ENCODE results near the gene ACTR3C.
"Not testable (repeated sequence)": the region's sequence is repeated elsewhere in the genome, so short reads cannot be mapped to it uniquely, and the experiment has no call there.

ACTR3C gene

DNA sequence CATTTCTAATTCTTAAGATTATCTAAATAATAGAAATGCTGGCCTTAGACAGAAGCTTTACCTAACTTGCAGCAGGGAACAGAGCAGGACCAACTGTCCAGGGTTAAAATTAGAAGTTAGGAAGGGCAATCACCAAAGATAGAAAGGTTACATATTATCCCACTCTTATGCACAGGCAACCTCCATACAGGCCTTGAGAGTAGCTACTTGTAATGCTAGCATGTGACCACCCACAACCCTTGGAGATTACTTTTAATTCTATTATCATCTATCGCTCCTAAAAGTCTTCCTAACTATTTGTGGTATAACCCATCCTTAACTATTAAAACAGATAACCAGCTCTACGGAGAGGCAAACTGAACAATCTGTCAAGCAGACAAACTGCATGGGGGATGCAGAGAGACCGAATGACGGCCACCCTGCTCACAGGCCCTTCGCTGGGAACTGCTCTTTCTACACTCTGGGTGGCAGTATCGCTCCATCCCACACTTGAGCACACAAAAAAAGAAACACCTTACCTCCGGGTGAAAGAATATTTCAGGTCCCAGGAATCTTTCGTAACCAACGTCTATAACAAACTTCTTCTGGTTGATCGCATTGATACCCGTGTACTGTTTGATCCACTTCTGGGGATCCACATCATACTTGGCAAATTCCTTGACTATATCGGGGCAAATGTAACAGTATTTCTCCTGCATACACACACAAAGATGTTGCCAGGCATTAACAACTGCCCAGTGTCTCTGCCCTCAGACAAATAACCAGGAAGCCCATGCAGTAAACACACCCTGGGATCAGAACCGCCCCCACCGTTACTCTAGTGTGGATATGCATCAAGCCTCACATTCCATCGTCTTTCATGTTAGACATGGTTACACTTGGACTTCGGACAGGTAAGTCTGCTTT is 37.2 kb downstream of the ACTR3C start:
- in situ Hi-C loops (cut with HindIII; ENCODE audit: low sequenced_read_pairs); H3K4me3 ChIP-seq (ENCODE audit: low read depth, low read length); DNase-seq (ENCODE audit: low read depth): not testable (repeated sequence)
- TF ChIP-seq, protein P1, sequence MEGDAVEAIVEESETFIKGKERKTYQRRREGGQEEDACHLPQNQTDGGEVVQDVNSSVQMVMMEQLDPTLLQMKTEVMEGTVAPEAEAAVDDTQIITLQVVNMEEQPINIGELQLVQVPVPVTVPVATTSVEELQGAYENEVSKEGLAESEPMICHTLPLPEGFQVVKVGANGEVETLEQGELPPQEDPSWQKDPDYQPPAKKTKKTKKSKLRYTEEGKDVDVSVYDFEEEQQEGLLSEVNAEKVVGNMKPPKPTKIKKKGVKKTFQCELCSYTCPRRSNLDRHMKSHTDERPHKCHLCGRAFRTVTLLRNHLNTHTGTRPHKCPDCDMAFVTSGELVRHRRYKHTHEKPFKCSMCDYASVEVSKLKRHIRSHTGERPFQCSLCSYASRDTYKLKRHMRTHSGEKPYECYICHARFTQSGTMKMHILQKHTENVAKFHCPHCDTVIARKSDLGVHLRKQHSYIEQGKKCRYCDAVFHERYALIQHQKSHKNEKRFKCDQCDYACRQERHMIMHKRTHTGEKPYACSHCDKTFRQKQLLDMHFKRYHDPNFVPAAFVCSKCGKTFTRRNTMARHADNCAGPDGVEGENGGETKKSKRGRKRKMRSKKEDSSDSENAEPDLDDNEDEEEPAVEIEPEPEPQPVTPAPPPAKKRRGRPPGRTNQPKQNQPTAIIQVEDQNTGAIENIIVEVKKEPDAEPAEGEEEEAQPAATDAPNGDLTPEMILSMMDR (IDR thresholded peaks at IDR 0.05; ENCODE audit: low read depth, low read length, missing control alignments), result peak; percentile 53

DNA sequence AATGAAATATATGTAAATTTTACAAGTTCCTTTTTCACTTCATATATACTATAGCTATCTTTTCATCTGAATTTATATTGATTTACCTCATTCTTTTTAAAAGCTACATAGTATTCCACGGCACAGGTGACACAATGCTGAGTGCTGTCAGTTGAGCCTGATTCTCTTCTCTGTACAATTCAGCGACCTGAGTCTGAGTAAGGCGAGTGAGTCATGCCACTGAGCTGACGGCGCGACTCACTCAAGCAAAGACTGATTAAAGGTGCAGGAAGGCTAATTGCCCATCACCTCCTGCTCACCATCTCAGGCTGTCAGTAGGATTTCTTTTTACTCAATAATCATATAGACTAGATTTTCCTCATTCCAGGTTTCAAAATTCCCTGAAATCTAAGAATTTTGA is 39.7 kb downstream of the ACTR3C start:
- H3K4me3 ChIP-seq (ENCODE audit: low read depth, low read length); DNase-seq (ENCODE audit: low read depth); in situ Hi-C loops (cut with HindIII; ENCODE audit: low sequenced_read_pairs): not testable (repeated sequence)

DNA sequence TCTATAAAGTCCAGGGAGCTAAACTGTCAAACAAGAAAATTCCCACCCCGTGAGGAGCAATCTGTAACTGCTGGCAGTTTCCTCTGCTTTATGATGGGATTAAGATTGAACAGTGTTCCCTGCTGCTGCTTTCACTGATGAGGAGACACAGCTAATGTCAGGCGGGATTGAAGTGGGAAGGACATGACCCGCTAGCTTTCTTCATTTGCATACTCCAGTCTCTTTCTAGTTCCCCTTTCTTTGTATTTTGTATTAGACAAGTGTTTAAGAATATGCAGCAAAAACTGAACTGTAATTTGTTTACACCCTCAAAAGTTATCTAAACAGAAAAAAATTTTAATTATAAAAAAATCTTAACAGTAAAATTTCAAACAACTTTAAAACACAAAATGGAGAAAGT is 40.2 kb downstream of the ACTR3C start:
- H3K4me3 ChIP-seq (ENCODE audit: low read depth, low read length); DNase-seq (ENCODE audit: low read depth): not testable (repeated sequence)

DNA sequence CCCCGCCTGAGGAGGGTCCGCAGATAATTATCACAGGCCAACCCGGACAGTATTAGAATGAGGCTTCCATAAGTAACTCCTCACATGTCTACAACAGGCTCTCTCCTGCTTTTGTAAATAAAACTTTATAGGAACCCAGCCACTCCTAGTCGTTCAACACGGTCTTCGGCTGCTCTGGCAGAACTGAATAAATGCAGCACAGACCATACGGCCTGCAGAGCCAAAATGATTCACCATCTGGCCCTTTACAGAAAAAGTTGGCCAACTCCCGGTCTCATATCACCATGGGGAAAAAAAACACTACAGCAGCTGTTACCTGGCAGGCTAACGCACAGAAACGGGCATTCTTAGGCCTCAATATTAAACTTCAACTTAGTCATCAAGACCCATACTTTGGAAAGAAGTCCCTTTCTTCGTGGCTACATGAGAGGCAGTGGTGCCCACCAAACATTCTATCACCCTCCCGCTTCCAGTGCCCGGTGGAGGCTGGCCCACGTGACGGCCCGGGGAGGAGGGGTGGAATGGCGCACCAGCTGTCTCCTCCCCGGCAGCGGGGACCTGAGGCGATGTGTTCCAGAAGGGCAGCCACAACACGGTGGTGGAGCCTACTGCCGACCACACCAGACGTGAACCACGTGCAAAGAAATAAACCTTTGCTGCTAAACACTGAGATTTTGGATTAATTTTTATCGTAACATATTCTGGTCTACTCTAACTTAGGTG is 41.5 kb downstream of the ACTR3C start:
- H3K4me3 ChIP-seq (ENCODE audit: low read depth, low read length); DNase-seq (ENCODE audit: low read depth); in situ Hi-C loops (cut with HindIII; ENCODE audit: low sequenced_read_pairs): not testable (repeated sequence)

More for the DNA sequence above, 40.2 kb downstream of the ACTR3C start:
- in situ Hi-C loops (cut with HindIII; ENCODE audit: low sequenced_read_pairs), result not testable (repeated sequence)

DNA sequence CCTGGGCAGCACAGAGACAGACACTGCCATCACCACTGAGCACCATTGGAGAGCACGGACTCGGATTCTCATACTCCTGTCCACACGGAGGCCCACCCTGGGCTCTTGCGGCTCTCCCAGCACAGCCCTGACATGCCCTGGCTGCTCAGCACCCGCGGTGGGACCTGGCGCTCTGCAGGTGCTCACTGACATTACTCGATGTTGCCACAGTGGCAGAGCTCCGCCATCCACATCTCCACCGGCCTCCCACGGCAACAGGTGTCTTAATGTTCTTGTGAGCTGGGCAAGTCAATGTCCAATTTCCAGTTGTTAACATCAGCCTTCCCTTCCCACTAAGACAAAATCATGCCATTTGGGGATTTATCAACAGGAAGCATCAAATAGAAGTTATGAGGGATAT is 45.0 kb downstream of the ACTR3C start:
- DNase-seq (ENCODE audit: low read depth); in situ Hi-C loops (cut with HindIII; ENCODE audit: low sequenced_read_pairs); H3K4me3 ChIP-seq (ENCODE audit: low read depth, low read length): not testable (repeated sequence)

DNA sequence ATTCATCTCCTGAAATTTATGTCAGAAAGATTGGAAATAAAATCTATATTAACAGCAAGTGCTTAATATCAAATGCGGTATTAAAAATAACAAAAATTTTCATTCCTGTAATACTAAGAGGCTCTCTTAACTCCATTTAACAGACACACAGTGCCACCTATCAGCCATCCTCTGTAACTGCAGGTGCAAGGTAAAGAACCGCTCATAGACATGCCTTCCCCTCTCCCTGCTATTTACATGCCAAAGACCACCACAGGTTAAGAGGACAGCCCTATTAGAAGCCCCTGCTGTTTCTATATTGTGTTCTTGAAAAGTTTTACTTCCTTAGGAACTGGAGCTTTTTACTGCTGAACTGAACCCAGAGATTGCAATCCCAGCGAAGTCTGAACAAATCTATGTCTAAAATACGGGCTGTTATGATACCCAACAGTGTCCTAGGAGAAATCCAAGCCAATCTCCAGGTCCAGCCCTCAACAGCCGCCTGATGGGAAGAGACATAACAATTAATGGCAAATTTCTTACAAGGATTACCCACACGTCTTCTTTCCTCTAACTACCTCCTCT is 47.1 kb downstream of the ACTR3C start:
- in situ Hi-C loops (cut with HindIII; ENCODE audit: low sequenced_read_pairs); H3K4me3 ChIP-seq (ENCODE audit: low read depth, low read length); DNase-seq (ENCODE audit: low read depth): not testable (repeated sequence)
- TF ChIP-seq, protein P1 (IDR thresholded peaks at IDR 0.05; ENCODE audit: low read depth, low read length, missing control alignments), result peak; percentile 58

DNA sequence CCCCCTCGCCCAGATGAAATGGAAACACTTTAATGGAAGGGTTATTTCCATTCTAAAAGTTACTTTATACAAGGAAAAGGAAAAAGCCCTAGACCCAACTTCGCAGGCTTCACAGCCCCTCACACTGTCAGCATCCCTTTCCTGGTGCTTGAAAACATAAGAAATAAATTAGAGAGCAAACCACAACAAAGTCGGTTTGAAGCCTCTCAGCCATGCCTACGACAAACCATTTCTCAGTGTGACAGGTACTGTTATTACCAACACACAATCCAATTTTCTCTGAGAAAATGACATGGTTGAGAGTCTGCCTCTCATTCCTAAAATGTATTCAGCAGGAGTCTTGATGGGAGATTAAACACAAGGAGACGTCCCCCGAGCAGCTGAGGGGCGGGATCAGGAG is 51.4 kb downstream of the ACTR3C start:
- in situ Hi-C loops (cut with HindIII; ENCODE audit: low sequenced_read_pairs); H3K4me3 ChIP-seq (ENCODE audit: low read depth, low read length); DNase-seq (ENCODE audit: low read depth): not testable (repeated sequence)

DNA sequence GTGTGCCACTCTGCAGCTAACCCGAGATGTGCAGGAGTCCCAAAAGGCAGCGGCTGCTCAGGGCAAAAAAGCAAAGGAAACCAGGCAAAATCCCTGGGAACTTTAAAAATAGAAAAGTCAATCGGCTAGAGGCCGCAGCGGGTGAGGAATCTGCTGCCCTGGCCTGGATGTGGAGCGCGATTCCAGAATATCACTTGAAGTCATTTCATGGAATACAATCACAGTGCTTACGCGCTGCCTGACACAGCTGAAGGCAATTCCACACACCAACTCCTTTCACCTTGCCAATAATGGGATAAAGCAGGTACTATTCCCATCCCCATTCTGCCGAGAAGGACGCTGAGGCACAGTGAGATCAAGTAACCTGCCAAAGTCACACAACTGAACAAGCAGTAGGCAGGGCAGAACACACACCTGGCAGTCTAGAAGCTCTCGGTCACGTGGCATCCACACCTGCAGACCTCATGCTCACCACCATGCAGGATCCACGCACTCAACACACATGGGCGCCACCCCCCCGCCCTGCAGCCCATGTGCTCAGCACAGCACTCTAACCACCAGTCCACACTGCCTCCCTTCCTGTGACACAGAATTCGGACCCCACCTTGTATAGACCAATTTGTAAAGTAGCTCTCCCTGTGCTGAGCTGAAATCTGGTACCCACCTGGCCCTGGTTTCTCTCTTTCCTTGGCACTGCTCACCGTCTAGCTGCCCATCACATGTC is 53.1 kb downstream of the ACTR3C start:
- H3K4me3 ChIP-seq (ENCODE audit: low read depth, low read length); DNase-seq (ENCODE audit: low read depth); in situ Hi-C loops (cut with HindIII; ENCODE audit: low sequenced_read_pairs): not testable (repeated sequence)

DNA sequence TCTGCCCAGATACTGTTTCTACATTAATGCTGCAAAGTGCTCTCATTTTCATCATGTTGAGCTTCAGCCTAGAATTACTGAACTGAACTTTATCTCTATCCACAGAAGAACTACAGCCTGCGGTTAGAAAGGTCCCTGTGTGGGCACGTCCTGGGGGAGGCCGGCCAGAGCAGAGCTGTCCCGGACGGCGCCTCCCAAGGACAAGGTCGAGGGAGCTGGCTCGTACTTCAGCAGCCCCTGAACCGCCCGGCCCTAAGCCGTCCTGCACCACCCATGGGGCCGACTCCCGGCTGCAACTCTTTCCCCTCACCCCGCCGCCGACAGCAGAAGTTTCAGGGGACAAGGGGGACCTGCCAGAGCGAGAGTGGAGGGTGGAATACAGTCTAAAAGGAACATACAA is 54.5 kb downstream of the ACTR3C start:
- H3K4me3 ChIP-seq (ENCODE audit: low read depth, low read length); DNase-seq (ENCODE audit: low read depth); in situ Hi-C loops (cut with HindIII; ENCODE audit: low sequenced_read_pairs): not testable (repeated sequence)

DNA sequence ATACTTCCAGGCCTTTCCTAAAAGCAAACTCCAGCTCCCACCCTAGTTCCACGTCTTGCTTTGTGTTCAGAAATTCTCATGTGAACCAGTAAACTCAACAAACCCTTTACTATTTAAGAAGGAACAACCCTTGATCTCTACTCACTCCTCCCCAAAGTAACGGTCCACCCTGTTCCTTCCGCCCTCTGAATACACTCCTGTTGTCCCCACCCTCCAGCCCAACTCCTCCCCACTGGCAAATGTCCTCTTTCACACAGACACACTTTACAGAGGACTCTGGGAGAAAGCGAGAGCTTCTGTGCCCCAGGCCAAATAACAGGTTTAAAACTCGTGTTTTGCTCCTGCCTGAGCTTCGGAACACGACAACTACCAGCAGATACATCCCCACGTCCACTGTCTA is 55.1 kb downstream of the ACTR3C start:
- H3K4me3 ChIP-seq (ENCODE audit: low read depth, low read length); DNase-seq (ENCODE audit: low read depth); in situ Hi-C loops (cut with HindIII; ENCODE audit: low sequenced_read_pairs): not testable (repeated sequence)

DNA sequence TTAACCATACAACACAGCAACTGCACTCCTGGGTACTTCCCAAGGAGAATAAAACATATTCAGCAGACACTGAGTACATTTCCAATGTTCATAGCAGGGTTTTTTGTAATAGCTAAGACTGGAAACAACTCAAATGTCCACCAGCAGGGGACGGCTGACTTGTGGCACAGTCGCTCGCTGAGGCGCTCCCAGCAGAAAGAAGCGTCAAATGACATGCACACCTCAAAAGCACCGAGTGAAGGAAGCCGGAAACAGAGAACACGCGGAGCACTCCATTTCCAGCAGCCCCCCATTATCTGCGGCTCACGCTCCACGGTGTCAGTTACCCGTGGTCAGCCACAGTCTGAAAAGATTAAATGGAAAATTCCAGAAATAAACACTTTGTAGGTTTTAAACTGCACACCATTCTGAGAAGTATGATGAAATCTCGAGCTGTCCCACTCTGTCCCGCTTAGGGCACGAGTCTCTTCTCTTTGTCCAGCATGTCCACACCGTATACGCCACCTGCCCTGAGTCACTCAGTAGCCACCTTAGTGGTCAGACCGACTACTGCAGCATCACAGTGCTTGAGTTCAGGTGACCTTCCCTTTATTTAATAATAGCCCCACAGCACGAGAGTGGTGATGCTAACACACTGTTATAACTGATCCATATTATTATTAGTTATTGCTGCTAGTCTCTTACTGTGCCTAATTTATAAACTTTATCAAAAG is 56.2 kb downstream of the ACTR3C start:
- DNase-seq (ENCODE audit: low read depth); H3K4me3 ChIP-seq (ENCODE audit: low read depth, low read length); in situ Hi-C loops (cut with HindIII; ENCODE audit: low sequenced_read_pairs): not testable (repeated sequence)

DNA sequence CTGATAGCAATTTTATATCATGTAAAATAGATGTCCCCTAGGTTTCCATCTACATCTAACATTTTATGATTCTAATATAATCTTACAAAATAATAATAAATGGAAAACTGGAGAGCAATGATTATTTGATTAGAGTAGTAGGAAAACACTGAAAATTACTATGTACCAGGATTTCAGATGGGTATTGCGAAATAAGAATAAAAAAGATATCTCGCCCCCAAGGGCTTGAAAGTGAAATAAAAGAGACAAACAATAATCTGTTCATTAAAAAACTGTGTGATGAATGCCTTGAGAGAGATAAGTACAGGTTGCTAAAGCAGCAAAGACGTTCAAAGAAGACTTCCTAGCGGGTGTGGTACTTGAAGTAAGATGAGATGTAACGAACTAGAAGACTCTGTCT is 60.7 kb downstream of the ACTR3C start:
- in situ Hi-C loops (cut with HindIII; ENCODE audit: low sequenced_read_pairs); H3K4me3 ChIP-seq (ENCODE audit: low read depth, low read length); DNase-seq (ENCODE audit: low read depth): not testable (repeated sequence)

DNA sequence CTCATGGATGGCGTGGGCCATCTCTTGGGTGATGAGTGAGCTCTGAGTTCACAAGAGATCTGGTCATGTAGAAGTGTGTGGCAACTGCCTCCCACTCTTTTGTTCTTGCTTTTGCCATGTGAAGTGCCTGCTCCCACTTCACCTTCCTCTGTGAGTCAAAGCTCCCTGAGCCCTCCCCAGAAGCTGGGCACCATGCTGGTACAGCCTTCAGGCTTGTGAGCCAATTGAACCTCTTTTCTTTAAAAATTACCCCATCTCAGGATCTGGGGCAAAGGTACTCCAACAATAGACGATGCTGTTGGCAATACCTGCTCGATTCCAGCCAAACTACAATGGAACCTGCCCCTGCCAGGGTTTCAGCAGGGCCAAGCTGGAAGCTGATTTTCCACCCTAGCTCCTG is 75.6 kb downstream of the ACTR3C start:
- H3K4me3 ChIP-seq (ENCODE audit: low read depth, low read length); in situ Hi-C loops (cut with HindIII; ENCODE audit: low sequenced_read_pairs); DNase-seq (ENCODE audit: low read depth): not testable (repeated sequence)

DNA sequence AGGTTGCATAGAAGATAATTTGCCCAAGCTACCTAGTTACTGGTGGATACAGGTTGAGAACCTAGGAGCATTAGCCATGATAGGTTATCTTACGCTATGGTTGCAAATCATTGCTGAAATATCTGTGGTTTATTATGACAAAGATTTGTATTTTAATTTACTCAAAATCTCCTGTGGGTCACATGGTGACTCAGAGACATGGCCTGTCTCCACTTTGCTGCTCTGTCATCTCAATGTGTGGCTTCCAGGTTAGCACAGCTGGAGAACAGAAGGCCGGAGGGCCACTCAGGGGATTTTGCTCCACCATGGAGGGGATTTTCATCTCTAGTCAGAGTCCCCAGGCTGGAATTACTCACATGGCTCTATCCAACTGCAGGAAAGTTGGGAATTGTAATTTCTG is 78.1 kb downstream of the ACTR3C start:
- H3K4me3 ChIP-seq (ENCODE audit: low read depth, low read length); in situ Hi-C loops (cut with HindIII; ENCODE audit: low sequenced_read_pairs); DNase-seq (ENCODE audit: low read depth): not testable (repeated sequence)

All from astrocyte of the cerebellum (primary cell).